Measurements from ENCODE around the gene KIF1A. TPM values are rescaled to one million over a fixed set of nuclear protein-coding genes. Genes with fewer than 3 reads are reported as not detected.

Gene KIF1A
- total and polyA plus RNA-seq, 10 of the 15 experiments (the other 5 are each of a cell fraction or from before 2014, with no cell fraction given) = 0.04 to 0.95 (median 0.06) TPM; not detected in 5

- H3K79me2 ChIP-seq (ENCODE audit: control insufficient read depth, insufficient read depth, low read length) = no peaks in the 10 kb centered on the region
- no peak overlapping the region for H3K9ac ChIP-seq (ENCODE audit: control insufficient read depth, insufficient read depth, low read length)
- POLR2A ChIA-PET = no interaction called here
- no TSS peak for BruUV-seq (replicated peaks)
- H3K4me2 ChIP-seq (ENCODE audit: control insufficient read depth, insufficient read depth) = no peak overlapping the region
- H3K27me3 ChIP-seq (replicated peaks in 1 of 2; ENCODE audit: control insufficient read depth in 2 of 2, insufficient read depth in 2 of 2, low read length in 1 of 2) = no peaks in the 10 kb centered on the region; a peak in 1 of 4 replicates
- in situ Hi-C loops (cut with MboI) = no loop called here
- no peak overlapping the region for H3K27ac ChIP-seq (ENCODE audit: control insufficient read depth, insufficient read depth)
- no peaks in the 10 kb centered on the region for H4K20me1 ChIP-seq (ENCODE audit: control insufficient read depth, insufficient read depth)
- RAD21 ChIA-PET (ENCODE audit: unreplicated experiment) = no interaction called here
- H3K9me3 ChIP-seq (replicated peaks; ENCODE audit: control insufficient read depth, insufficient read depth, low read length) = no peaks in the 10 kb centered on the region
- CTCF ChIA-PET = no interaction called here
- DNase-seq (ENCODE audit: low read depth, low spot score) = no peak
- SMC1A ChIA-PET (ENCODE audit: uncharacterized antibody, unreplicated experiment) = no interaction called here
- H3K4me1 ChIP-seq (ENCODE audit: control insufficient read depth, insufficient read depth, low read length) = no peaks in the 10 kb centered on the region
- WGBS (ENCODE audit: insufficient coverage, insufficient replicate concordance, low lambda C conversion rate, missing lambda C conversion rate) = 45% methylated on average over 10 of the region's 10 CpGs
- H2AFZ ChIP-seq (ENCODE audit: control insufficient read depth, low read depth, low read length) = no peak overlapping the region
- ATAC-seq = no peak
- intact Hi-C loops (cut with micrococcal nuclease; ENCODE audit: unreplicated experiment) = no loop called here
- FAIRE-seq = no peak
- no peaks in the 10 kb centered on the region for H3K36me3 ChIP-seq (ENCODE audit: control insufficient read depth in 2 of 2, insufficient read depth in 2 of 2, low read length in 1 of 2)
- H3K4me3 ChIP-seq = no peak overlapping the region
- TF ChIP-seq NFXL1 (IDR thresholded peaks at IDR 0.05; ENCODE audit: borderline replicate concordance) = no peak
- no peak for TF ChIP-seq YBX1 (IDR thresholded peaks at IDR 0.05)
- TF ChIP-seq SUZ12 (IDR thresholded peaks at IDR 0.05; ENCODE audit: unreplicated experiment) = no peak
- no peak for TF ChIP-seq PRDM15 (CRISPR knock-in tag; IDR thresholded peaks at IDR 0.05)
- no peak for TF ChIP-seq BHLHE40 (IDR thresholded peaks at IDR 0.05; ENCODE audit: borderline replicate concordance in 1 of 2, low read depth in 2 of 2, low read length in 1 of 2)
- TF ChIP-seq IRF5 (IDR thresholded peaks at IDR 0.05; ENCODE audit: borderline replicate concordance) = no peak
- TF ChIP-seq NFYA (IDR thresholded peaks at IDR 0.05; ENCODE audit: borderline replicate concordance, low read depth, low read length) = no peak
- no peak for TF ChIP-seq ZBED1 (IDR thresholded peaks at IDR 0.05; ENCODE audit: borderline replicate concordance)
- no peak for TF ChIP-seq BCL3 (IDR thresholded peaks at IDR 0.05; ENCODE audit: borderline replicate concordance, insufficient read depth, low read depth, low read length, poor library complexity, severe bottlenecking)
- no peak for TF ChIP-seq CREM (IDR thresholded peaks at IDR 0.05; ENCODE audit: low read depth)
- no peak for TF ChIP-seq BACH1 (IDR thresholded peaks at IDR 0.05; ENCODE audit: borderline replicate concordance)
- no peak for TF ChIP-seq RELB (IDR thresholded peaks at IDR 0.05; ENCODE audit: low read depth)
- TF ChIP-seq ATF3 (IDR thresholded peaks at IDR 0.05; ENCODE audit: borderline replicate concordance, extremely low read depth, low read depth, low read length) = no peak
- no peak for TF ChIP-seq NR2C1 (IDR thresholded peaks at IDR 0.05)
Measured at GRCh38 chr2:240724431-240724830, 95.6 kb downstream of the KIF1A start.
